ENCODE results near the gene CCNA1. TPM values are rescaled to one million over a fixed set of nuclear protein-coding genes. Genes with fewer than 3 reads are reported as not detected.

Gene CCNA1
- total RNA-seq, 1 donor from 2014 or later = 0.27 TPM

DNA sequence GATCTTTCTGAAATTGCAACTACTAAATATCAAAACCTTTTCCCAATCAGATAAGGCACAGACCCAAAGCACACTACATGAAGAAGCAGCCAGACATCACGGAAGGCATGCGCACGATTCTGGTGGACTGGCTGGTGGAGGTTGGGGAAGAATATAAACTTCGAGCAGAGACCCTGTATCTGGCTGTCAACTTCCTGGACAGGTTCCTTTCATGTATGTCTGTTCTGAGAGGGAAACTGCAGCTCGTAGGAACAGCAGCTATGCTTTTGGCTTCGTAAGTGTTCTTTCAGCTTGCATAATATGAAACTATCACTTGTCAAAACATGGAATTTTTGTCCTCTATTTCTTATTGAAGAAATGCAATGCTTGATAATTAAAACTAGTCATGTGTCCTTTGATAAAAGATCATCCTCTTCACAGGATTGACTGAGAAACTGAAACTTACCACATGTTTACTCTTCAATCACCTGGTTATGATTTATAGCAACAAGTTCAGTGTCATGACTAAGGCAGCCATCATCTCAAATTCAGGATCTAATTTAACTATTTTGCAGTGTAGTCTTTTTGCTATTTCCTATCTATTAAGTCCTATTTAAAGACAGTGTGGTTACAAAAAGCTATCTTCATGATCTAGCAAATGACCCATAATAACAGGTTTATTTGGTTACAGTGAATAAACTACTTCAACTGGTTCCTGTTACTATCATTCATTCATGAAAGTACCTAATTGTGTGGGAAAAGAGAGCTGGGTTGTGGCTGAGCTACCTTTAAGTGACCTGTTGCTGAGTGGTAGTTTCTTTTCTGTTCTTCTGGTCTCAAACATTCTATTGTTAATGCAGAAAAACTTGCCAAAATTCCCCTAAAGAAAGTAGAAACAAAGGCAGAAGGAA is 6.5 kb downstream of the CCNA1 start:
- Mint-ChIP-seq H3K4me1 (ENCODE audit: low read depth) (no peaks in the 10 kb centered on the region), H3K27me3 (ENCODE audit: low read depth) (peaks cover 36% of the 10 kb centered on the region), H3K9me3 (ENCODE audit: low read depth) (no peaks in the 10 kb centered on the region), H3K4me3 (ENCODE audit: unreplicated experiment) (no peak overlapping the region), H3K27ac (ENCODE audit: unreplicated experiment) (no peak overlapping the region), H3K36me3 (ENCODE audit: low read depth) (no peaks in the 10 kb centered on the region)
- no peak for DNase-seq (ENCODE audit: low spot score)
- TF ChIP-seq, protein P1, sequence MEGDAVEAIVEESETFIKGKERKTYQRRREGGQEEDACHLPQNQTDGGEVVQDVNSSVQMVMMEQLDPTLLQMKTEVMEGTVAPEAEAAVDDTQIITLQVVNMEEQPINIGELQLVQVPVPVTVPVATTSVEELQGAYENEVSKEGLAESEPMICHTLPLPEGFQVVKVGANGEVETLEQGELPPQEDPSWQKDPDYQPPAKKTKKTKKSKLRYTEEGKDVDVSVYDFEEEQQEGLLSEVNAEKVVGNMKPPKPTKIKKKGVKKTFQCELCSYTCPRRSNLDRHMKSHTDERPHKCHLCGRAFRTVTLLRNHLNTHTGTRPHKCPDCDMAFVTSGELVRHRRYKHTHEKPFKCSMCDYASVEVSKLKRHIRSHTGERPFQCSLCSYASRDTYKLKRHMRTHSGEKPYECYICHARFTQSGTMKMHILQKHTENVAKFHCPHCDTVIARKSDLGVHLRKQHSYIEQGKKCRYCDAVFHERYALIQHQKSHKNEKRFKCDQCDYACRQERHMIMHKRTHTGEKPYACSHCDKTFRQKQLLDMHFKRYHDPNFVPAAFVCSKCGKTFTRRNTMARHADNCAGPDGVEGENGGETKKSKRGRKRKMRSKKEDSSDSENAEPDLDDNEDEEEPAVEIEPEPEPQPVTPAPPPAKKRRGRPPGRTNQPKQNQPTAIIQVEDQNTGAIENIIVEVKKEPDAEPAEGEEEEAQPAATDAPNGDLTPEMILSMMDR (IDR thresholded peaks at IDR 0.05) = no peak

DNA sequence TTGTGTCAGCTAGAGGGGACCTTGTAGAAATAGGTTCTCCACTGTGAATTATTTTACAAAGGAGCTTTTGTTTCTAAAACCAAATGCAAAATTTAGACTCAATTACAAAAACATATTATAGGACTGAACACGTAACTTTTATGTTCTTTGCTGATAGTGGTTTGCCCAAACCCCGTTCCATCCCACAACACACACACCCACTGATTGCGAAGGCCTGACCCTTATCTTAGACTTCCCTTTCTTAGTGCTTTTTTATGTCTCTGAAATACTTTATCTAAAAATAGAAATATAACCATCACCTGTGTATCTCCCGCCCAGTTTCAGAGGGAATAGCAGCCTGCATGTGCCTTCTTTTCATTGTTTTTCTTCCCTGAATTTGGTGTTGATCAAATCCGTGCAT is 13.0 kb downstream of the CCNA1 start:
- Mint-ChIP-seq H3K27me3 (ENCODE audit: low read depth) (peaks cover 32% of the 10 kb centered on the region), H3K4me3 (ENCODE audit: unreplicated experiment) (no peak overlapping the region), H3K4me1 (ENCODE audit: low read depth) (no peaks in the 10 kb centered on the region), H3K27ac (ENCODE audit: unreplicated experiment) (no peak overlapping the region), H3K9me3 (ENCODE audit: low read depth) (no peaks in the 10 kb centered on the region), H3K36me3 (ENCODE audit: low read depth) (no peaks in the 10 kb centered on the region)
- TF ChIP-seq, protein P1 (IDR thresholded peaks at IDR 0.05) = no peak
- DNase-seq (ENCODE audit: low spot score) = no peak

DNA sequence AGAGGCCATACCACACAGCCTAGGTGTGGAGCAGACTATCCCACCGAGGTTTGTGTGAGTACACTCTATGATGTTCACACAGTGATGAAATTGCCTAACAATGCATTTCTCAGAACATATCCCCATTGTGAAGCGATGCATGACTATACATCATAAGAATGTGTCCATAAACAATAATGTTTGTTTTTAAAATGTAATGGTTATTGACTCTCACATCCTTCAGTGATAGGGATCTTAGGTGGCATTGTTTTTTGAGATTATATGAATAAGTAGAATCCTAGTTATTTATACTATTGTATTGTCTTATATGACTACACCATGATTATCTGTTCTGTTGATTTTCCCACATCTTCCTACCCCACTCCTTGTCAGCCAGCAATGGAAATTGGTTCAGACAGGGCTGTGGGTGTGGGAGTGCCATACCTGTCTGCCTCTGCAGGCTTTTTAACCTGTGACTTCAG is 13.6 kb downstream of the CCNA1 start:
- H3K27ac Mint-ChIP-seq (ENCODE audit: unreplicated experiment) = no peak overlapping the region
- H3K4me1 Mint-ChIP-seq (ENCODE audit: low read depth) = no peaks in the 10 kb centered on the region
- TF ChIP-seq, protein P1 (IDR thresholded peaks at IDR 0.05) = no peak
- no peaks in the 10 kb centered on the region for H3K9me3 Mint-ChIP-seq (ENCODE audit: low read depth)
- H3K36me3 Mint-ChIP-seq (ENCODE audit: low read depth) = no peaks in the 10 kb centered on the region
- DNase-seq (ENCODE audit: low spot score) = no peak
- H3K27me3 Mint-ChIP-seq (ENCODE audit: low read depth) = peaks cover 38% of the 10 kb centered on the region
- no peak overlapping the region for H3K4me3 Mint-ChIP-seq (ENCODE audit: unreplicated experiment)

DNA sequence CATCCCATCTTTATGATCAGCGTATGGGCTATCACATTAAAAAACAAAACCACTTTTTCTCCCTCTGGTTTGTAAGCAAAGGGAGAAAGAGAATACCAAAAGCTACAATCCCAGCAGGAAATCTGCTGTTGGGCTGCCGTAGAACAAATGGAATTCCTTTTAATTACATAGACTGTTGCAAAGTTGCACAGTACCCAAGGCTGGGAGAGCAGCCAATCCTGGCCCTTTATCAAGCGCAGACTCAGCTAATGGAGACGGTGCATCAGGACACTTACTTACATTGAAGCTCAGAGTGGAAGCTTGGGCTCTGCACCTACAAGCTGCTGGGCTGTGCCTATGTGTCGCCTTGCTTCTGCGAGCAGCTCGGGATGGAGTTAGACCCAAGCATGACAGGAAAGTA is 15.2 kb downstream of the CCNA1 start:
- DNase-seq (ENCODE audit: low spot score) = no peak

DNA sequence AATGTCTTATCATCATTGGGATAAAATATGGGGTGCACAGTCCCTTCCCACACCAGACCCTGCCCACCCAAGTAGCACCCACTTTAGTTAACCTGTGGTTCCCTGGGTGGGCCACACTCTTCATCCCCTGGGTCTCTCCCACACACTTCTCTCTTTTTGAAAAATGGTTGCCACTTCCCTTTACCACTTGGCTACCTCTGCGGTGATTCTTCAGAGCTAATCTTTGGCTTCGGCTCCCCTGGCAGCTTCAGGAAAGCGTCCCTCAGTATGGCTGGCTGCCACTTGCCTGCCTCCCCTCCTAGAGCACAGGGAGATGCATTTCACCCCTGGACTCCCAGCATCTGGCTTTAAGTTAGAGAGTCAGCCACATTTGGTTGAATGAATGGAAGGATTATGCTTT is 18.2 kb downstream of the CCNA1 start:
- H3K9me3 Mint-ChIP-seq (ENCODE audit: low read depth) = no peaks in the 10 kb centered on the region
- no peaks in the 10 kb centered on the region for H3K4me1 Mint-ChIP-seq (ENCODE audit: low read depth)
- peaks cover 40% of the 10 kb centered on the region for H3K27me3 Mint-ChIP-seq (ENCODE audit: low read depth)
- H3K36me3 Mint-ChIP-seq (ENCODE audit: low read depth) = no peaks in the 10 kb centered on the region
- H3K27ac Mint-ChIP-seq (ENCODE audit: unreplicated experiment) = no peak overlapping the region
- no peak for DNase-seq (ENCODE audit: low spot score)
- H3K4me3 Mint-ChIP-seq (ENCODE audit: unreplicated experiment) = no peak overlapping the region
- TF ChIP-seq, protein P1 (IDR thresholded peaks at IDR 0.05) = no peak

More for the DNA sequence above, 15.2 kb downstream of the CCNA1 start:
- Mint-ChIP-seq H3K9me3 (ENCODE audit: low read depth) (no peaks in the 10 kb centered on the region), H3K4me3 (ENCODE audit: unreplicated experiment) (no peak overlapping the region), H3K27me3 (ENCODE audit: low read depth) (peaks cover 41% of the 10 kb centered on the region), H3K27ac (ENCODE audit: unreplicated experiment) (no peak overlapping the region), H3K36me3 (ENCODE audit: low read depth) (no peaks in the 10 kb centered on the region), H3K4me1 (ENCODE audit: low read depth) (no peaks in the 10 kb centered on the region)
- TF ChIP-seq, protein P1 (IDR thresholded peaks at IDR 0.05) = no peak
